ENCODE results near the gene OR2T6. TPM values are rescaled to one million over a fixed set of nuclear protein-coding genes. Genes with fewer than 3 reads are reported as not detected.

OR2T6 gene, protein sequence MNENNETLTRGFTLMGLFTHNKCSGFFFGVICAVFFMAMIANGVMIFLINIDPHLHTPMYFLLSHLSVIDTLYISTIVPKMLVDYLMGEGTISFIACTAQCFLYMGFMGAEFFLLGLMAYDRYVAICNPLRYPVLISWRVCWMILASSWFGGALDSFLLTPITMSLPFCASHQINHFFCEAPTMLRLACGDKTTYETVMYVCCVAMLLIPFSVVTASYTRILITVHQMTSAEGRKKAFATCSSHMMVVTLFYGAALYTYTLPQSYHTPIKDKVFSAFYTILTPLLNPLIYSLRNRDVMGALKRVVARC
- not detected in 2 replicates for total RNA-seq

GRCh38 chr1:248375446-248375845 lies at the start of gene OR2T6:
Gene OR2T6 (plus strand): TSS chr1:248375746. CDS start chr1:248387609, 11,863 bp downstream.
- H3K4me1 ChIP-seq (ENCODE audit: insufficient read depth, low read length), result no peaks in the 10 kb centered on the region
- no peak within 1 kb of the TSS for H2AFZ ChIP-seq (ENCODE audit: low read length)
- H4K20me1 ChIP-seq (ENCODE audit: insufficient read depth, low read length), result no peaks in the 10 kb centered on the region
- H3K9me3 ChIP-seq (ENCODE audit: low read depth, low read length), result no peaks in the 10 kb centered on the region
- no peaks in the 10 kb centered on the region for H3K27me3 ChIP-seq (ENCODE audit: insufficient read depth, low read length)
- H3K27ac ChIP-seq (ENCODE audit: low read depth, low read length), result no peak within 1 kb of the TSS
- TF ChIP-seq, protein P1, sequence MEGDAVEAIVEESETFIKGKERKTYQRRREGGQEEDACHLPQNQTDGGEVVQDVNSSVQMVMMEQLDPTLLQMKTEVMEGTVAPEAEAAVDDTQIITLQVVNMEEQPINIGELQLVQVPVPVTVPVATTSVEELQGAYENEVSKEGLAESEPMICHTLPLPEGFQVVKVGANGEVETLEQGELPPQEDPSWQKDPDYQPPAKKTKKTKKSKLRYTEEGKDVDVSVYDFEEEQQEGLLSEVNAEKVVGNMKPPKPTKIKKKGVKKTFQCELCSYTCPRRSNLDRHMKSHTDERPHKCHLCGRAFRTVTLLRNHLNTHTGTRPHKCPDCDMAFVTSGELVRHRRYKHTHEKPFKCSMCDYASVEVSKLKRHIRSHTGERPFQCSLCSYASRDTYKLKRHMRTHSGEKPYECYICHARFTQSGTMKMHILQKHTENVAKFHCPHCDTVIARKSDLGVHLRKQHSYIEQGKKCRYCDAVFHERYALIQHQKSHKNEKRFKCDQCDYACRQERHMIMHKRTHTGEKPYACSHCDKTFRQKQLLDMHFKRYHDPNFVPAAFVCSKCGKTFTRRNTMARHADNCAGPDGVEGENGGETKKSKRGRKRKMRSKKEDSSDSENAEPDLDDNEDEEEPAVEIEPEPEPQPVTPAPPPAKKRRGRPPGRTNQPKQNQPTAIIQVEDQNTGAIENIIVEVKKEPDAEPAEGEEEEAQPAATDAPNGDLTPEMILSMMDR (IDR thresholded peaks at IDR 0.05; ENCODE audit: extremely low read depth, low read depth, low read length), result no peak
- DNase-seq (ENCODE audit: insufficient read length, low spot score, missing footprints), result no peak
- no peak within 1 kb of the TSS for H3K4me3 ChIP-seq (ENCODE audit: insufficient read depth, low read length)
- no peaks in the 10 kb centered on the region for H3K36me3 ChIP-seq (ENCODE audit: insufficient read depth, low read length)
- H3K4me2 ChIP-seq (ENCODE audit: insufficient read depth, low read length), result no peak within 1 kb of the TSS
- no peaks in the 10 kb centered on the region for H3K79me2 ChIP-seq (ENCODE audit: insufficient read depth, low read length)

- no peak overlapping the region for H3K4me3 ChIP-seq (ENCODE audit: insufficient read depth, low read length)
- no peak overlapping the region for H3K4me2 ChIP-seq (ENCODE audit: insufficient read depth, low read length)
- no peaks in the 10 kb centered on the region for H3K79me2 ChIP-seq (ENCODE audit: insufficient read depth, low read length)
- H4K20me1 ChIP-seq (ENCODE audit: insufficient read depth, low read length), result no peaks in the 10 kb centered on the region
- H3K27me3 ChIP-seq (ENCODE audit: insufficient read depth, low read length), result no peaks in the 10 kb centered on the region
- TF ChIP-seq, protein P1 (IDR thresholded peaks at IDR 0.05; ENCODE audit: extremely low read depth, low read depth, low read length), result no peak
- no peaks in the 10 kb centered on the region for H3K4me1 ChIP-seq (ENCODE audit: insufficient read depth, low read length)
- H3K36me3 ChIP-seq (ENCODE audit: insufficient read depth, low read length), result no peaks in the 10 kb centered on the region
- DNase-seq (ENCODE audit: insufficient read length, low spot score, missing footprints), result no peak
- no peak overlapping the region for H3K27ac ChIP-seq (ENCODE audit: low read depth, low read length)
- H2AFZ ChIP-seq (ENCODE audit: low read length), result no peak overlapping the region
- no peaks in the 10 kb centered on the region for H3K9me3 ChIP-seq (ENCODE audit: low read depth, low read length)
These were observed 32.1 kb upstream of the OR2T6 start for GRCh38 chr1:248343451-248343850.

- Histone ChIP-seq H3K4me3 (ENCODE audit: insufficient read depth, low read length) (no peak within 1 kb of the TSS), H3K79me2 (ENCODE audit: insufficient read depth, low read length) (no peaks in the 10 kb centered on the region), H3K36me3 (ENCODE audit: insufficient read depth, low read length) (no peaks in the 10 kb centered on the region)
These were observed 27.1 kb upstream of the OR2T6 start, which contains the start of gene OR14C36 for GRCh38 chr1:248348475-248348874. Gene OR14C36 (plus strand): TSS chr1:248348775. CDS start chr1:248348775, 0 bp downstream.

DNA sequence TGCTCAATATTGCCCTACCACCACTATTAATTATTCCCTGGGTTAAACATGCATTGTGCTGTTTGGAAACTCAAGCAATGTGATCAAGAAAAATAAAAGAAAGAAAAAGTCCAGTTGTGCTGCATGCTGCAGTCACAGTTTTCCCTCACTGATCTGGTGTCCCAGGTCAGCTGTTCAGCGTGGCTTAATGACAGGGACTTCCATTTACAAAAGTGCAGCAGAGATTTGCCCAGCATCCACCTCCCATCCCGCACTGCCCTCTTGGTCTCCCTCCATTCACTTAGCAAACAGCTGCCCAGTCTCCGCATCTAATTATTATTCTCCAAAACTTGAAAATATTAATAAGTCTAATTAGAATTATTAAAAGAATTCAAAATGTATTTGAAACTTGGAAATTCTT lies 16.1 kb upstream of the OR2T6 start:
- Histone ChIP-seq H2AFZ (ENCODE audit: low read length) (no peak overlapping the region), H3K4me2 (ENCODE audit: insufficient read depth, low read length) (no peak overlapping the region), H3K4me1 (ENCODE audit: insufficient read depth, low read length) (no peaks in the 10 kb centered on the region), H3K4me3 (ENCODE audit: insufficient read depth, low read length) (no peak overlapping the region), H3K9me3 (ENCODE audit: low read depth, low read length) (peaks cover 2% of the 10 kb centered on the region), H3K27me3 (ENCODE audit: insufficient read depth, low read length) (no peaks in the 10 kb centered on the region), H3K27ac (ENCODE audit: low read depth, low read length) (no peak overlapping the region), H4K20me1 (ENCODE audit: insufficient read depth, low read length) (no peaks in the 10 kb centered on the region), H3K36me3 (ENCODE audit: insufficient read depth, low read length) (no peaks in the 10 kb centered on the region), H3K79me2 (ENCODE audit: insufficient read depth, low read length) (no peaks in the 10 kb centered on the region)
- DNase-seq (ENCODE audit: insufficient read length, low spot score, missing footprints), result no peak
- TF ChIP-seq, protein P1 (IDR thresholded peaks at IDR 0.05; ENCODE audit: extremely low read depth, low read depth, low read length), result no peak

More at GRCh38 chr1:248348475-248348874, 27.1 kb upstream of the OR2T6 start, which contains the start of gene OR14C36:
- no peaks in the 10 kb centered on the region for H3K9me3 ChIP-seq (ENCODE audit: low read depth, low read length)
- TF ChIP-seq, protein P1 (IDR thresholded peaks at IDR 0.05; ENCODE audit: extremely low read depth, low read depth, low read length), result no peak
- H3K4me1 ChIP-seq (ENCODE audit: insufficient read depth, low read length), result no peaks in the 10 kb centered on the region
- no peaks in the 10 kb centered on the region for H3K27me3 ChIP-seq (ENCODE audit: insufficient read depth, low read length)
- no peak within 1 kb of the TSS for H3K4me2 ChIP-seq (ENCODE audit: insufficient read depth, low read length)
- H2AFZ ChIP-seq (ENCODE audit: low read length), result no peak within 1 kb of the TSS
- DNase-seq (ENCODE audit: insufficient read length, low spot score, missing footprints), result no peak
- H3K27ac ChIP-seq (ENCODE audit: low read depth, low read length), result no peak within 1 kb of the TSS
- no peaks in the 10 kb centered on the region for H4K20me1 ChIP-seq (ENCODE audit: insufficient read depth, low read length)
